KOPT-K1 (cell line): ENCODE results near the gene PRKACA.
"Not testable (repeated sequence)": the region's sequence is repeated elsewhere in the genome, so short reads cannot be mapped to it uniquely, and the experiment has no call there.

Experiments used
- H3K27ac ChIP-seq: fragments of 200-600 bp; sonication (generic); 2 replicates; pipeline ENCODE4 v1.5.1; 2016; ENCODE audit warnings: antibody characterized with exemption, mild to moderate bottlenecking, low read depth, low read length; ENCODE audit not compliant: poor library complexity, severe bottlenecking
- H3K36me3 ChIP-seq: fragments of 200-600 bp; sonication (generic); 2 replicates; pipeline ENCODE4 v1.5.1; 2017; ENCODE audit warnings: antibody characterized with exemption, mild to moderate bottlenecking, low read length, moderate library complexity; ENCODE audit not compliant: insufficient read depth
- H3K9me3 ChIP-seq: fragments of 200-600 bp; sonication (generic); 2 replicates; pipeline ENCODE4 v1.5.1; 2017; ENCODE audit warnings: antibody characterized with exemption, low read length, mild to moderate bottlenecking; ENCODE audit not compliant: insufficient read depth, poor library complexity, severe bottlenecking

PRKACA gene

GRCh38 chr19:14059652-14060155 is 57.9 kb downstream of the PRKACA start:
- no peak overlapping the region for H3K27ac ChIP-seq
- no peaks in the 10 kb centered on the region for H3K36me3 ChIP-seq
- H3K9me3 ChIP-seq: no peaks in the 10 kb centered on the region

GRCh38 chr19:14059093-14059480 is 58.5 kb downstream of the PRKACA start:
- no peaks in the 10 kb centered on the region for H3K9me3 ChIP-seq
- H3K27ac ChIP-seq: no peak overlapping the region
- no peaks in the 10 kb centered on the region for H3K36me3 ChIP-seq

DNA sequence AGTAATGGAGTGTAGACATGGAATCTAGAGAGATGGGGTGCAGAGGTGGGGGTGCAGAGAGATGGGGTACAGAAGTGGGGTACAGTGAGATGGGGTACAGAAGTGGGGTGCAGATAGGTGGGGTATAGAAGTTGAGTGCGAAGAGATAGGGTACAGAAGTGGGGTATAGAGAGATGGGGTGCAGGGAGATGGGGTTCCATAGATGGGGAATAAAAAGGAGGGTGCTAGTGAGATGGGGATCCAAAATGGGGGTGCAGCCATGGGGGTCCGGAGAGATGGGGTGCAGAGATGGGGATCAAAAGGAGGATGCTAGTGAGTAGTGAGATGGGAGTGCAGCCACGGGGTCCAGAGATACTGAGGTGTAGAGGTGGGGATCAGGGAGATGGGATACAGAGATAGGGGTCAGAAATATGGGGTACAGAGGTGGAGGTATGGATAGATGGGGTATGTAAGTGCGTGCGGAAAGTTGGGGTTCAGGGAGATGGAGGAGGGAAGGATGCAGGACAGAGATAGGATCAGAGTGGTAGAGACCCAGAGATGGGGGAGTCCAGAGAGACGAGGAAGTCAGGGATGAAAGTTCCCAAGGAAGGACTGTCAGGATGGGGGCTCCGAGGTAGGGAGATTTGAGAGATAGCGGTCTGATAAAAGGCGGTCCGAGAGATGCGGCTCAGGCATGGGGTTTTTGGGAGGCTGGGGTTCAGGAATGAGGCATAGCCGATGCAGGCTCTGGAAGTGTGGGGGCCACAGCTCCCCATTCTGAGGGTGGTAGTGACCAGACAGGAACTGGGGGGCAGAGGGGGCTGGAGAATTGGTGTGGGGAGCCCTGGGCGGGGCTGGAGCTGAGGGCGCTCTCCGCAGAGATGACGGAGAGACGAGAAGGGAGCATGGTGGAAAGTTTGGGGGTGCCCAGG is 59.1 kb downstream of the PRKACA start:
- no peak overlapping the region for H3K27ac ChIP-seq
- no peaks in the 10 kb centered on the region for H3K9me3 ChIP-seq

DNA sequence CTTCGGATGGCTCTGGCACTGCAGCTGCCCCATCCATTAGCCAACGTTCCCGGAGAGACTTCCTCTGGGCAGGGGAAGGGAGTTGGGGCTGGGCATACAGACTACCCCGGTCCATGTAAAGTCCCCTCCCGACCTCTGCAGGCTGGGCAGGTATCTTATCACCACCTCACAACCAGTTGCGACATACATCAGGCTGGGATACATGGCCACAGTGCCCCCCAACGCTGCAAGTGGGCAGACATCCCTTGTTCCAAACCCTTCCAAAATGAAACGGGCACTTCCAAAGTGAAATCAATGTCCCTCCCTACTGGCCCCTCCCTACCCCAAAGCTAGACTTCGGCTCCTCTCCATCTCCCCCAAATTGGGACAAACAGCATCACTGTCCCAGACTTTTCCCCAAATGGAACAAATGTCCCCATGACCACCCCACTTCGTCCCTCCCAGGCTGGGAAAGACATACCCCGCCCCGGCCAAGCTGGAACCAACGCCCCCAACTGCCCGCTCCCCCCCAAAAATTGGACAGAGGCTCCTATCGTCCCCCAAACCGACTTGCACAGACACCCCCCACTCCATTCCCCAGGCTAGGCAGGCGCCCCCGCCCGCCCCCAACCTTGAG is 60.7 kb downstream of the PRKACA start:
- H3K36me3 ChIP-seq: peaks cover 9% of the 10 kb centered on the region
- H3K27ac ChIP-seq: no peak overlapping the region
- no peaks in the 10 kb centered on the region for H3K9me3 ChIP-seq

More for the DNA sequence above, 59.1 kb downstream of the PRKACA start:
- H3K36me3 ChIP-seq: no peaks in the 10 kb centered on the region

GRCh38 chr19:14056069-14056666 is 61.4 kb downstream of the PRKACA start:
- Histone ChIP-seq H3K27ac (no peak overlapping the region), H3K36me3 (peaks cover 13% of the 10 kb centered on the region), H3K9me3 (no peaks in the 10 kb centered on the region)

DNA sequence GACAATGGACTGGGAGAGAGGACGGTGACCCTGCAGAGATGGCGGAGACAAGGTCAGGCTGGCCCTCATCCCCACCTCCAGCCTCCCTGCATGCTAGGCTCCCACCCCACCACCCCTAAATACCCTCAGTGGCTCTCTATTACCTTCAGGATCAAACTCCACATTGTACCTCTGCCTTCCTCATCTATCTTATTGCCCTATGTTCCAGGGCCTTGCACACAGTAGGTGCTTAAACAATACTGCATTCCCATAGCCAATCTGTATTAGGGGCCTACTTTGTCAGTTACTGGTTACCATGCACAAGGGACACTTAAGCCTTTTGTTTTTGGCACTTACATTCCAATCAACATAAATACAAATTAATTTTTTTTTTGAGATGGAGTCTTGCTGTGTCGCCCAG is 62.2 kb downstream of the PRKACA start:
- Histone ChIP-seq H3K36me3 (peaks cover 20% of the 10 kb centered on the region), H3K27ac (no peak overlapping the region), H3K9me3 (no peaks in the 10 kb centered on the region)

DNA sequence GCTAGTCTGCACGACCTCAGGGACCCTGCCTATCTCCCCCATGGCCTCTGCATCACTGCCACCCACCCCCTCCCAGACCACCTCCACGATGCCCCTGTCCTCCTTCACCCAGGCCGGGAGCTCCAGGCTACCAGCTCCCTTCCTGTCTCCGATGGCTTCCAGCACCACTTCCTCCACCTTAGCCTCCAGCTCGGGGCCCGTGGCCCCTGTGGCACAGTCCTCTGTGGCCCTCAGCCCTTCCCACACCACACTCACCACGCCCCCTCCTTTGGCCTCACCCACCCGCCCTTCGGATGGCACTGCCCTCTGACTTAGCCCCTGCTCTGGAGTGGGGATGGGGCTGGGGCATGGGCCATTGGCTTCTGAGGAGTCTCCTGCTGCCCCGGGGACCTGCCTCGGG is 62.8 kb downstream of the PRKACA start:
- no peaks in the 10 kb centered on the region for H3K9me3 ChIP-seq

DNA sequence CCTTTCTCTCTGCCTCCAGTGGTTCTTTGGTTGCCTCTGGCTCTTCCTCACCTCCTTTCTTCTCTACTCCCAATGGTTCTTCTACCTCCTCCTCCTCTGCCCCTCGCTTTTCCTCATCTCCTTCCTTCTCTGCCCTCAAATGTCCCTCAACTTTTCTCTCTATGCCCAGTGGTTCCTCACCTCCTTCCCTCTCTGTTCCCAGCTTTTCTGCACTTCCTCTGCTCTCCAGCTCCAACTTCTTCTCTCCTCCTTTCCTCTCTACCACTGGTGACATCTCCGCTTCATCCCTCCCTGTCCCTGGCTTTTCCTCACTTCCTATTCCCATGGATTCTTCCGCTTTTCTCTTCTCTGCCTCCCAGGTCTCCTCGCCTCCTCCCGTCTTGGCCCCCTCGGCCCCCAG is 63.5 kb downstream of the PRKACA start:
- Histone ChIP-seq H3K36me3 (peaks cover 32% of the 10 kb centered on the region), H3K27ac (no peak overlapping the region), H3K9me3 (no peaks in the 10 kb centered on the region)

More for the DNA sequence above, 62.8 kb downstream of the PRKACA start:
- H3K27ac ChIP-seq: no peak overlapping the region
- H3K36me3 ChIP-seq: peaks cover 27% of the 10 kb centered on the region

DNA sequence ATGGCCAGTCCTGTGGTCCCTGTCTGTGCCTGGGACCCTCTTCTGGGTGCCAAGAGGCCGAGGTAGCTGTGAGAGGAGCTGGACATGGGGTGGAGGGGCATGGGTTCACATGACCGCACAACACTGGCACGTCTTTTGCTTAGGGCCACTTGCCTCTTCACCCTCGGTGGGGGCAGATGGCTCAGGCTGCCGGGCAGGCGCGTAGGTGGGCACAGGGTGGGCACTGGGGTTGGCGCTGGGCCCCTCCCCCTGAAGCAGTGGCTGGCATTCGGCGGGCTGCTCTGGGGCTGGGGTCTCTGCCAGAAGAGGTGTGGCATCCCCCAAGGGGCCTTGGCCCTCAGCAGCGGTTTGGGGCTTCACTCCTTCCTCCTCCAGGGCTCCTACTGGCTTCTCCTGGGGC is 64.1 kb downstream of the PRKACA start:
- peaks cover 38% of the 10 kb centered on the region for H3K36me3 ChIP-seq
- no peak overlapping the region for H3K27ac ChIP-seq
- H3K9me3 ChIP-seq: peaks cover under 1% of the 10 kb centered on the region

- no peak overlapping the region for H3K27ac ChIP-seq
- H3K9me3 ChIP-seq: peaks cover 4% of the 10 kb centered on the region
- peaks cover 42% of the 10 kb centered on the region for H3K36me3 ChIP-seq
Observed at GRCh38 chr19:14053032-14053431, 64.5 kb downstream of the PRKACA start.

- peaks cover 47% of the 10 kb centered on the region for H3K36me3 ChIP-seq
Observed at GRCh38 chr19:14052470-14052869, 65.1 kb downstream of the PRKACA start.

GRCh38 chr19:14051980-14052379 is 65.6 kb downstream of the PRKACA start:
- H3K27ac ChIP-seq: no peak overlapping the region
- peaks cover 4% of the 10 kb centered on the region for H3K9me3 ChIP-seq
- peaks cover 47% of the 10 kb centered on the region for H3K36me3 ChIP-seq

More at GRCh38 chr19:14052470-14052869, 65.1 kb downstream of the PRKACA start:
- peaks cover 4% of the 10 kb centered on the region for H3K9me3 ChIP-seq
- no peak overlapping the region for H3K27ac ChIP-seq

- H3K27ac ChIP-seq, H3K9me3 ChIP-seq: not testable (repeated sequence)
- H3K36me3 ChIP-seq: peaks cover 53% of the 10 kb centered on the region
Observed at GRCh38 chr19:14050961-14051360, 66.6 kb downstream of the PRKACA start.

- Histone ChIP-seq H3K36me3 (peaks cover 54% of the 10 kb centered on the region), H3K9me3 (peaks cover 4% of the 10 kb centered on the region), H3K27ac (no peak overlapping the region)
Observed at GRCh38 chr19:14050512-14050911, 67.0 kb downstream of the PRKACA start.

DNA sequence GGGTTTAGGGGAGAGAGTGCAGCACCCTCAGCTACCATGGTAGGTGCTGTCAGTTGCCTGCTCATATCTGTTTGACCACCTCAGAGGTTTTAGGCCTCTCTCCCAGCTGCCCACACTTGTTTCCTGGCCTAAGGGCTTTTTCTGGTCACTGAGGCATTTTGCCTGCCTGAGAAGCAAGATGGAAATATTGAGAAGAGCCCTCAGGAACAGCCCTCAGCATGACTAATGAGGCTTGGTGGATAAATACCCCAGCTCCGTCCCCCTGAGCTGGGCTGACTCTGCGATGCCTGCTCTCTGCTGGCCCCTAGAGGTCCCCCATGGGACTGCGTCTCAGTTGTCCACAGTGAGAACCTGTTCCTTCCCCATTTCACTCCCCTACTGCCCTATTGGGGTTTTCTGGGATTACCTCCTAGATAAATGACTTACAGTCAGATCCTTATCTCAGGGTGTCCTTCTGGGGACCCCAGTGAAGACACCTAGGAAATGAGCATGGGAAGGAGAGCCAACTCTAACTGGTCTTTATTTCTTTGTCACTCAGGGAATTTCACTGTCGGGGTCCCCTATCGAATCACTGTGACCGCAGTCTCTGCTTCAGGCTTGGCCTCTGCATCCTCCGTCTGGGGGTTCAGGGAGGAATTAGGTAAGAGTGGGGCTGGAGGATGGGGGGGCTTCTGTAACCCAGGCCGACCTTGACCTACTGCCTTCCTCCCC is 69.0 kb downstream of the PRKACA start:
- H3K9me3 ChIP-seq: peaks cover 4% of the 10 kb centered on the region
- no peak overlapping the region for H3K27ac ChIP-seq
- H3K36me3 ChIP-seq: peaks cover 54% of the 10 kb centered on the region
